Coronary artery (tissue), 2 donors: ENCODE results near the gene ABRACL.
"Not testable (repeated sequence)": the region's sequence is repeated elsewhere in the genome, so short reads cannot be mapped to it uniquely, and the experiment has no call there.

Experiments used
- DNase-seq: peaks from one replicate; pipeline ENCODE4 v3.0.0-alpha.2; 2017; ENCODE audit warnings: low spot score
- H3K27ac ChIP-seq, 2 donors: fragments of 200-600 bp; sonication (generic); one replicate each; pipeline ENCODE4 v1.5.1; 2016 to 2019
- H3K4me3 ChIP-seq: fragments of 200-600 bp; sonication (generic); 2 replicates; pipeline ENCODE4 v1.5.1; 2016; ENCODE audit warnings: mild to moderate bottlenecking, moderate library complexity
- CTCF ChIP-seq: fragments of 200-600 bp; sonication (generic); IDR thresholded peaks from one replicate; pipeline ENCODE4 v1.5.1; 2019; ENCODE audit warnings: antibody characterized with exemption

ABRACL gene

GRCh38 chr6:139011980-139012379 is 16.6 kb upstream of the ABRACL start:
- no peak overlapping the region for H3K4me3 ChIP-seq
- TF ChIP-seq CTCF, result no peak
- no peak overlapping the region for H3K27ac ChIP-seq
- no peak for DNase-seq

GRCh38 chr6:139013185-139013800 is 15.3 kb upstream of the ABRACL start:
- DNase-seq, result no peak
- TF ChIP-seq CTCF, result no peak
- Histone ChIP-seq H3K4me3 (no peak overlapping the region), H3K27ac (no peak overlapping the region)

GRCh38 chr6:139014945-139015344 is 13.6 kb upstream of the ABRACL start:
- no peak for DNase-seq
- Histone ChIP-seq H3K27ac (no peak overlapping the region), H3K4me3 (no peak overlapping the region)
- TF ChIP-seq CTCF, result no peak

GRCh38 chr6:139016337-139017213 is 12.0 kb upstream of the ABRACL start:
- peak overlapping the region; percentile 17 for H3K4me3 ChIP-seq
- TF ChIP-seq CTCF, result no peak
- peak overlapping the region in 1 of 2 donors; percentile 20 for H3K27ac ChIP-seq
- no peak for DNase-seq

GRCh38 chr6:139017227-139017626 is 11.3 kb upstream of the ABRACL start:
- peak overlapping the region in 1 of 2 donors; percentile 20 for H3K27ac ChIP-seq
- no peak overlapping the region for H3K4me3 ChIP-seq
- no peak for DNase-seq
- no peak for TF ChIP-seq CTCF

GRCh38 chr6:139019722-139020121 is 8.8 kb upstream of the ABRACL start:
- H3K27ac ChIP-seq, result no peak overlapping the region
- H3K4me3 ChIP-seq, result no peak overlapping the region
- TF ChIP-seq CTCF, result no peak
- no peak for DNase-seq

GRCh38 chr6:139020689-139021088 is 7.9 kb upstream of the ABRACL start:
- DNase-seq, result no peak
- TF ChIP-seq CTCF, result no peak
- H3K27ac ChIP-seq, result no peak overlapping the region

GRCh38 chr6:139025416-139025815 is 3.1 kb upstream of the ABRACL start:
- not testable (repeated sequence) for H3K27ac ChIP-seq, DNase-seq, H3K4me3 ChIP-seq

More at GRCh38 chr6:139020689-139021088, 7.9 kb upstream of the ABRACL start:
- no peak overlapping the region for H3K4me3 ChIP-seq
